ENCODE measurements around the gene KIF1A. TPM values are rescaled to one million over a fixed set of nuclear protein-coding genes. Genes with fewer than 3 reads are reported as not detected.

Gene KIF1A
- total and polyA plus RNA-seq, 10 of the 15 experiments (the other 5 are each of a cell fraction or from before 2014, with no cell fraction given), result 0.04 to 0.95 (median 0.06) TPM; not detected in 5

GRCh38 chr2:240686460-240686859 lies 133.6 kb downstream of the KIF1A start:
- WGBS (ENCODE audit: insufficient coverage, insufficient replicate concordance, low lambda C conversion rate, missing lambda C conversion rate), result 0% methylated on average over 6 of the region's 6 CpGs
- Histone ChIP-seq H4K20me1 (ENCODE audit: control insufficient read depth, insufficient read depth) (no peaks in the 10 kb centered on the region), H3K9me3 (replicated peaks; ENCODE audit: control insufficient read depth, insufficient read depth, low read length) (no peaks in the 10 kb centered on the region), H3K4me2 (ENCODE audit: control insufficient read depth, insufficient read depth) (no peak overlapping the region), H3K27ac (ENCODE audit: control insufficient read depth, insufficient read depth) (no peak overlapping the region), H3K4me3 (no peak overlapping the region), H3K9ac (ENCODE audit: control insufficient read depth, insufficient read depth, low read length) (no peak overlapping the region), H2AFZ (ENCODE audit: control insufficient read depth, low read depth, low read length) (no peak overlapping the region), H3K27me3 (replicated peaks in 1 of 2; ENCODE audit: control insufficient read depth in 2 of 2, insufficient read depth in 2 of 2, low read length in 1 of 2) (no peaks in the 10 kb centered on the region), H3K36me3 (ENCODE audit: control insufficient read depth in 2 of 2, insufficient read depth in 2 of 2, low read length in 1 of 2) (no peaks in the 10 kb centered on the region), H3K4me1 (ENCODE audit: control insufficient read depth, insufficient read depth, low read length) (no peaks in the 10 kb centered on the region), H3K79me2 (ENCODE audit: control insufficient read depth, insufficient read depth, low read length) (no peaks in the 10 kb centered on the region)
- in situ Hi-C loops (cut with MboI) (no loop called here), intact Hi-C loops (cut with micrococcal nuclease; ENCODE audit: unreplicated experiment) (no loop called here)
- no peak for FAIRE-seq
- no peak for DNase-seq (ENCODE audit: low read depth, low spot score)
- no TSS peak for BruUV-seq (replicated peaks)
- TF ChIP-seq SIN3A (IDR thresholded peaks at IDR 0.05; ENCODE audit: low read depth, low read length) (no peak), MYB (IDR thresholded peaks at IDR 0.05; ENCODE audit: borderline replicate concordance, low read depth, low read length) (no peak), E4F1 (IDR thresholded peaks at IDR 0.05; ENCODE audit: borderline replicate concordance, partially characterized antibody) (no peak), POU2F2 (IDR thresholded peaks at IDR 0.05; ENCODE audit: borderline replicate concordance, low read depth, low read length) (no peak), MEF2B (IDR thresholded peaks at IDR 0.05; ENCODE audit: partially characterized antibody, poor library complexity, severe bottlenecking) (no peak), IRF4 (IDR thresholded peaks at IDR 0.05; ENCODE audit: low read depth, low read length) (no peak), CHD4 (IDR thresholded peaks at IDR 0.05) (no peak), SIX5 (IDR thresholded peaks at IDR 0.05; ENCODE audit: low read depth, low read length, severe bottlenecking) (no peak), PAX5 (IDR thresholded peaks at IDR 0.05; ENCODE audit: borderline replicate concordance, low read depth, low read length) (no peak), WRNIP1 (IDR thresholded peaks at IDR 0.05; ENCODE audit: borderline replicate concordance, low read depth, low read length) (no peak)
- RAD21 ChIA-PET (ENCODE audit: unreplicated experiment), result no interaction called here
- ATAC-seq, result no peak
- CTCF ChIA-PET, result no interaction called here
- SMC1A ChIA-PET (ENCODE audit: uncharacterized antibody, unreplicated experiment), result no interaction called here
- POLR2A ChIA-PET, result no interaction called here
